Fibroblast of the aortic adventitia (primary cell): Measurements from ENCODE around the gene ELK4. TPM values are rescaled to one million over a fixed set of nuclear protein-coding genes. Genes with fewer than 3 reads are reported as not detected.

Source experiments
- DNase-seq: peaks from one replicate; pipeline ENCODE4 v3.0.0-alpha.2; 2010; ENCODE audit warnings: low read depth
- H3K4me3 ChIP-seq: 2 replicates; pipeline ENCODE4 v1.5.1; 2011; ENCODE audit warnings: low read depth, mild to moderate bottlenecking, control low read depth, low read length, moderate library complexity
- total RNA-seq: library from RNA; depleted of rRNA; stranded (reverse); fragments of >200 nt; gene quantifications from 2 replicates; pipeline ENCODE4 v1.2.3, GENCODE V29; 2012; ENCODE audit warnings: low replicate concordance
- TF ChIP-seq, protein P1 (sequence below): IDR thresholded peaks from 2 replicates; pipeline ENCODE4 v1.5.1; 2011; ENCODE audit warnings: mild to moderate bottlenecking, low read length, control low read depth, inconsistent platforms; ENCODE audit not compliant: insufficient read depth

The ELK4 gene
- total RNA-seq, 1 donor = 40.9 TPM

- H3K4me3 ChIP-seq = no peak overlapping the region
- TF ChIP-seq, protein P1, sequence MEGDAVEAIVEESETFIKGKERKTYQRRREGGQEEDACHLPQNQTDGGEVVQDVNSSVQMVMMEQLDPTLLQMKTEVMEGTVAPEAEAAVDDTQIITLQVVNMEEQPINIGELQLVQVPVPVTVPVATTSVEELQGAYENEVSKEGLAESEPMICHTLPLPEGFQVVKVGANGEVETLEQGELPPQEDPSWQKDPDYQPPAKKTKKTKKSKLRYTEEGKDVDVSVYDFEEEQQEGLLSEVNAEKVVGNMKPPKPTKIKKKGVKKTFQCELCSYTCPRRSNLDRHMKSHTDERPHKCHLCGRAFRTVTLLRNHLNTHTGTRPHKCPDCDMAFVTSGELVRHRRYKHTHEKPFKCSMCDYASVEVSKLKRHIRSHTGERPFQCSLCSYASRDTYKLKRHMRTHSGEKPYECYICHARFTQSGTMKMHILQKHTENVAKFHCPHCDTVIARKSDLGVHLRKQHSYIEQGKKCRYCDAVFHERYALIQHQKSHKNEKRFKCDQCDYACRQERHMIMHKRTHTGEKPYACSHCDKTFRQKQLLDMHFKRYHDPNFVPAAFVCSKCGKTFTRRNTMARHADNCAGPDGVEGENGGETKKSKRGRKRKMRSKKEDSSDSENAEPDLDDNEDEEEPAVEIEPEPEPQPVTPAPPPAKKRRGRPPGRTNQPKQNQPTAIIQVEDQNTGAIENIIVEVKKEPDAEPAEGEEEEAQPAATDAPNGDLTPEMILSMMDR = no peak
- DNase-seq = no peak
These were observed 44.2 kb upstream of the ELK4 start for GRCh38 chr1:205676002-205676401.

DNA sequence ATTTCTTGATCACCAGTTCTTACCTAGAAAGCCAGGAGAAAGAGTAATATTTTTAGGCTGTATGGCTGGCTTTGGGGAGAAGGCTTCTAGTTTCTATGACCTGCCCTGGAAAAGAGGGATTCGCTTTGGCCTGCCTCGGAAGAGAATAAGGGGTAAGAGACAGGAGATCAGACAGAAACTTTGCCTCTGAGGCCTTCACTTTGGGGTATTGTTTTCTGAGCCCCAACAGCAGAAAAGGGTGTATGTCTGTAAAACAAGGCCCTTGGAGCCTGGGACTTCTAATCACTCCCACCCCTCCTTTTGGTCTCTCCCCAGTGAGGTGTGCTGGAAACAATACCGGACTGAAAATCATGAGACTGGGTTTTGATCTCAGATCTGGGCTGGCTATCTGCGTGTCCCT lies 43.4 kb upstream of the ELK4 start:
- no peak for DNase-seq
- no peak overlapping the region for H3K4me3 ChIP-seq
- TF ChIP-seq, protein P1 = no peak

GRCh38 chr1:205672970-205673369 lies 41.2 kb upstream of the ELK4 start:
- TF ChIP-seq, protein P1 = no peak
- peak; percentile 22 for DNase-seq
- no peak overlapping the region for H3K4me3 ChIP-seq

GRCh38 chr1:205672395-205672889 lies 40.6 kb upstream of the ELK4 start:
- no peak for DNase-seq
- H3K4me3 ChIP-seq = no peak overlapping the region
- TF ChIP-seq, protein P1 = no peak

GRCh38 chr1:205670611-205671430 lies 39.0 kb upstream of the ELK4 start:
- no peak overlapping the region for H3K4me3 ChIP-seq
- DNase-seq = no peak
- TF ChIP-seq, protein P1 = no peak

DNA sequence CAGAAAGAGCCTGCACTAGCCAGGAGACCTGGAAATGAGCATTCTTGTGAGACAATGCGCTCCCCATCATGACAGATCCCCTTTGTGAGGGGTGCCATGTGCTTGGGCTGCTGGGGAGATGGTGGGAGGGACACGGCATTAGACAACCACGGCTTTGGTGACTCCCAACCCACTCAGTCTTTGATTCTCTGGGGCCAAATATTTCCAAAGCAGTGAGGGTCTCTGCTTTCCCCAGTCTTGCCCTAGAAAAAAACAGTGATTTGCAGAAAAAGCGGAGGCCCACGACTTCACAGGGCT lies 38.3 kb upstream of the ELK4 start:
- DNase-seq = no peak
- H3K4me3 ChIP-seq = no peak overlapping the region
- TF ChIP-seq, protein P1 = no peak
